NT2/D1 (cell line): ENCODE data around the gene ACTR1A.

ENCODE experiments used
- SUZ12 ChIP-seq: IDR thresholded peaks from 2 replicates; pipeline ENCODE4 v1.6.1; 2011; ENCODE audit not compliant: insufficient read length, insufficient read depth; ENCODE audit errors: extremely low read depth
- YY1 ChIP-seq: IDR thresholded peaks from 2 replicates; pipeline ENCODE4 v1.6.1; 2011; ENCODE audit not compliant: insufficient read length, insufficient read depth
- ZNF274 ChIP-seq: IDR thresholded peaks from 2 replicates; pipeline ENCODE4 v1.6.1; 2011; ENCODE audit warnings: mild to moderate bottlenecking, low read depth, low read length

- TF ChIP-seq ZNF274 (no peak), YY1 (no peak), SUZ12 (no peak)
Observed at GRCh38 chr10:102455893-102456471, 46.5 kb downstream of the ACTR1A start.
